ENCODE measurements around the gene EBI3.
"Not testable (repeated sequence)": the region's sequence is repeated elsewhere in the genome, so short reads cannot be mapped to it uniquely, and the experiment has no call there.

Gene EBI3

GRCh38 chr19:4229179-4229931 lies at the start of gene EBI3:
Gene EBI3, plus strand, starts transcription at chr19:4229523. Its CDS starts 28 bp downstream, at chr19:4229551.
- peak; percentile 79 for DNase-seq

GRCh38 chr19:4181053-4181508 lies 48.2 kb upstream of the EBI3 start:
- no peak for DNase-seq

- DNase-seq: peak; percentile 97
These were observed 47.1 kb upstream of the EBI3 start, which contains the start of the genes ANKRD24 and SIRT6 for GRCh38 chr19:4182084-4182810. Gene ANKRD24, plus strand, starts transcription at chr19:4182689. Its CDS starts 3,737 bp downstream, at chr19:4186426. Gene SIRT6, minus strand, starts transcription at chr19:4182563. Its CDS starts 24 bp downstream, at chr19:4182539.

- no peak for DNase-seq
These were observed 45.2 kb upstream of the EBI3 start for GRCh38 chr19:4183967-4184717.

GRCh38 chr19:4184718-4185352 lies 44.5 kb upstream of the EBI3 start:
- DNase-seq: no peak

- DNase-seq: no peak
These were observed 43.8 kb upstream of the EBI3 start for GRCh38 chr19:4185413-4186086.

- DNase-seq: peak; percentile 96
These were observed 43.0 kb upstream of the EBI3 start for GRCh38 chr19:4186087-4186993.

GRCh38 chr19:4187313-4188122 lies 41.8 kb upstream of the EBI3 start:
- DNase-seq: no peak

- DNase-seq: no peak
These were observed 39.7 kb upstream of the EBI3 start for GRCh38 chr19:4189641-4190040.

GRCh38 chr19:4192537-4192936 lies 36.8 kb upstream of the EBI3 start:
- not testable (repeated sequence) for DNase-seq

- DNase-seq: no peak
These were observed 35.0 kb upstream of the EBI3 start for GRCh38 chr19:4194353-4194752.

GRCh38 chr19:4196009-4196408 lies 33.3 kb upstream of the EBI3 start:
- DNase-seq: no peak

- DNase-seq: no peak
These were observed 32.7 kb upstream of the EBI3 start for GRCh38 chr19:4196587-4197148.

- no peak for DNase-seq
These were observed 32.1 kb upstream of the EBI3 start for GRCh38 chr19:4197228-4197624.

GRCh38 chr19:4197625-4198466 lies 31.5 kb upstream of the EBI3 start:
- no peak for DNase-seq

GRCh38 chr19:4198467-4199126 lies 30.7 kb upstream of the EBI3 start:
- no peak for DNase-seq

GRCh38 chr19:4199699-4200293 lies 29.5 kb upstream of the EBI3 start:
- no peak for DNase-seq
